ENCODE results near the gene ENAH. TPM values are rescaled to one million over a fixed set of nuclear protein-coding genes. Genes with fewer than 3 reads are reported as not detected.

Gene ENAH
- polyA plus RNA-seq, 1 experiment, result 40.9 TPM

DNA sequence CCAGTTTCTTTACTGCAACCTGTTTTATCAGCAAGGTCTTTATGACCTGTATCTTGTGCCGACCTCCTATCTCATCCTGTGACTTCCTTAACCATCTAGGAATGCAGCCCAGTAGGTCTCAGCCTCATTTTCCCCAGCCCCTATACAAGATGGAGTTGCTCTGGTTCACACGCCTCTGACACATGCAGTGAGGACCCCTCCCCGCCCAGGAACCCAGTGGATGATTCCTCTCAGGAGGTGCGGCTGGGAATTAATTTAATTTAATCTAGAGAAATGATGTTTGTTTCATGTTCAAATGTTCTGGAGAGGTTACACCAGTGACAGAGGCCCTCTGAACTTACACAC, 186.1 kb downstream of the ENAH start:
- ChIA-PET POLR2A (no interaction called here), CTCF (interaction anchor here (1.6 to 3.8 kb wide), 2 partner anchors 8 to 595 kb away, joined by 3 to 17 read pairs; partner anchors contain the start of gene H3-3A)
- DNase-seq (ENCODE audit: low read depth), result no peak
- no peak overlapping the region for H3K4me3 ChIP-seq (ENCODE audit: low read depth, low read length)
- no peaks in the 10 kb centered on the region for H3K36me3 ChIP-seq (ENCODE audit: control insufficient read depth, insufficient read depth, low read length)
- TF ChIP-seq, protein P1, sequence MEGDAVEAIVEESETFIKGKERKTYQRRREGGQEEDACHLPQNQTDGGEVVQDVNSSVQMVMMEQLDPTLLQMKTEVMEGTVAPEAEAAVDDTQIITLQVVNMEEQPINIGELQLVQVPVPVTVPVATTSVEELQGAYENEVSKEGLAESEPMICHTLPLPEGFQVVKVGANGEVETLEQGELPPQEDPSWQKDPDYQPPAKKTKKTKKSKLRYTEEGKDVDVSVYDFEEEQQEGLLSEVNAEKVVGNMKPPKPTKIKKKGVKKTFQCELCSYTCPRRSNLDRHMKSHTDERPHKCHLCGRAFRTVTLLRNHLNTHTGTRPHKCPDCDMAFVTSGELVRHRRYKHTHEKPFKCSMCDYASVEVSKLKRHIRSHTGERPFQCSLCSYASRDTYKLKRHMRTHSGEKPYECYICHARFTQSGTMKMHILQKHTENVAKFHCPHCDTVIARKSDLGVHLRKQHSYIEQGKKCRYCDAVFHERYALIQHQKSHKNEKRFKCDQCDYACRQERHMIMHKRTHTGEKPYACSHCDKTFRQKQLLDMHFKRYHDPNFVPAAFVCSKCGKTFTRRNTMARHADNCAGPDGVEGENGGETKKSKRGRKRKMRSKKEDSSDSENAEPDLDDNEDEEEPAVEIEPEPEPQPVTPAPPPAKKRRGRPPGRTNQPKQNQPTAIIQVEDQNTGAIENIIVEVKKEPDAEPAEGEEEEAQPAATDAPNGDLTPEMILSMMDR (IDR thresholded peaks at IDR 0.05; ENCODE audit: insufficient read depth, low read depth, low read length), result no peak
- H3K27me3 ChIP-seq (ENCODE audit: control insufficient read depth, insufficient read depth, low read length), result no peaks in the 10 kb centered on the region; the same call in 1 of the 2 replicates

DNA sequence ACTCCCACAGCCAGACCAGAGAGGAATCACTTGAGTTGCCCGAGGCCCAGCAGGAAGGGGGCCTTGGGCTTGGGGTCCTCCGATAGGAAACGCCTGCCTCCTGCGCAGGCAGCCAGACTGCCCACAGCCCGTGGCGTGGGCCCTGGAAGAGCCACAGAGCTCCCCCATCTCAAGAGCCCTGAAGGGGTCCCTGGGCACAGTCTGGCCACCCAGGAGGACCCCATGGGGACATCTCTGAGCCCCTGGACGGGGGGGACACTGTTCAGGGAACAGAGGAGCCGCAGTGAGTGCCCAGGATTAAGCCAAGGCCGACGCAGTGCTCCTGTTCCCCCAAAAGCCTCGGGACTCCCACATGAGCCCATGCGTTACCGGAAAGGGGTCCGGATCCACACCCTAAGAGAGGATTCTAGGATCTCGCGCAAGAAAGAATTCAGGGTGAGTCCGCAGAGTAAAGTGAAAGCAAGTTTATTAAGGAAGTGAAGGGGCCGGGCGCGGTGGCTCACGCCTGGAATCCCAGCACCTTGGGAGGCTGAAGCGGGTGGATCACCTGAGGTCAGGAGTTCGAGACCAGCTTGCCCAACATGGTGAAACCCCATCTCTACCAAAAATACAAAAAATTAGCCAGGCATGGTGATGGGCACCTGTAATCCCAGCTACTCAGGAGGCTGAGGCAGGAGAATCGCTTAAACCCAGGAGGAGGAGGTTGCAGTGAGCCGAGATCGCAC, 187.0 kb downstream of the ENAH start:
- TF ChIP-seq, protein P1 (IDR thresholded peaks at IDR 0.05; ENCODE audit: insufficient read depth, low read depth, low read length), result no peak
- no peak for DNase-seq (ENCODE audit: low read depth)
- ChIA-PET CTCF (interaction anchor here (1.0 to 3.8 kb wide), 4 partner anchors 9 to 596 kb away, joined by 3 to 17 read pairs (median 4); partner anchors contain the start of gene H3-3A), POLR2A (no interaction called here)
- H3K27me3 ChIP-seq (ENCODE audit: control insufficient read depth, insufficient read depth, low read length), result peaks cover 3% of the 10 kb centered on the region; the same call in 1 of the 2 replicates
- H3K4me3 ChIP-seq (ENCODE audit: low read depth, low read length), result no peak overlapping the region
- no peaks in the 10 kb centered on the region for H3K36me3 ChIP-seq (ENCODE audit: control insufficient read depth, insufficient read depth, low read length)

DNA sequence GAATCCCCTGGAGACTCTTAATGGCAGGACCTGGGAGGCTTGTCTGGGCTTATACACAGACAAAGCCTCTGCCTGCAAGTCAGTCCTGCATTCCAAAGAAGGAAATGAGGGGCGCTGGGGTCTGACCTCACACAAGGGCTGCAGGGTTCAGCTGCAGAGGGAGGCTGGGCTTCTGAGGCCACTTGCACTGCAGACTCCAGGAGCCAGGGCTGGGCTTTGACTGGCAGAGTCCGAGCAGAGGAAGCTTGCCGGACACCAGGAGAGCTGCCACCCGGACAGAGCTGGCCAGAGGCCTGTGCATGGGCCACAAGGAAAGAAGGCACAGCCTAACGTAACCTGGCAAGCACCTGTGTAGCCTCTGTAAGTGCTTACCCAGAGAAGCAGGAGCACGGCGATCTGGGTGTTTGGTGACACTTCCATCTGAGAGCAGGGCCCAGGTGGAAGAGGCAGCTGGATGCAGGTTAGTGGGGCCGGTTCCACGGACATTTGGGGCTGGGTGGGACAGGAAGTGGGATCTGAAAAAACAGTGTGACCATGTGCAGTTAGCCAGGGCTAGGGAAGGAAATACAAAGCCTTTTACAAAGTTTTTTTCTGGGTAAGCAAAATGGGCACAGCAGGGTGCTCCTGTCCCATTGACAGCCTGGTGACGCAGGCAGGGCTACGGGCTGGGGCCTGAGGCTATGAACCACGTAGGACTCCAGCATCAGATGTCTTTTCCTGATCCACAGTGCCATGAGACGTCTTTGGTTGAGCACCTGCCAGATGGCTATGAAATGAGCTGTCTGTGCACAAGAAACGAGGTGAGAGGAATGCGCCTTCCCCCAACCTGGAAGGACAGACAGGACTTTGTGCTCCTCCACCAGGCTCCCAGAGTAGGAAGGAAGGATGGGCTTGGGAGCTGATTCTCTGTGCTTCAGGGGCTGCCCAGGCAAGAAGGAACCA, 187.8 kb downstream of the ENAH start:
- H3K4me3 ChIP-seq (ENCODE audit: low read depth, low read length), result no peak overlapping the region
- TF ChIP-seq, protein P1 (IDR thresholded peaks at IDR 0.05; ENCODE audit: insufficient read depth, low read depth, low read length), result no peak
- CTCF ChIA-PET, result interaction anchor here (1.0 to 3.8 kb wide), 3 partner anchors 10 to 522 kb away, joined by 4 to 17 read pairs (median 4); no protein-coding TSS in a partner anchor
- DNase-seq (ENCODE audit: low read depth), result no peak
- H3K36me3 ChIP-seq (ENCODE audit: control insufficient read depth, insufficient read depth, low read length), result no peaks in the 10 kb centered on the region
- peaks cover 3% of the 10 kb centered on the region; the same call in 1 of the 2 replicates for H3K27me3 ChIP-seq (ENCODE audit: control insufficient read depth, insufficient read depth, low read length)
- POLR2A ChIA-PET, result no interaction called here

DNA sequence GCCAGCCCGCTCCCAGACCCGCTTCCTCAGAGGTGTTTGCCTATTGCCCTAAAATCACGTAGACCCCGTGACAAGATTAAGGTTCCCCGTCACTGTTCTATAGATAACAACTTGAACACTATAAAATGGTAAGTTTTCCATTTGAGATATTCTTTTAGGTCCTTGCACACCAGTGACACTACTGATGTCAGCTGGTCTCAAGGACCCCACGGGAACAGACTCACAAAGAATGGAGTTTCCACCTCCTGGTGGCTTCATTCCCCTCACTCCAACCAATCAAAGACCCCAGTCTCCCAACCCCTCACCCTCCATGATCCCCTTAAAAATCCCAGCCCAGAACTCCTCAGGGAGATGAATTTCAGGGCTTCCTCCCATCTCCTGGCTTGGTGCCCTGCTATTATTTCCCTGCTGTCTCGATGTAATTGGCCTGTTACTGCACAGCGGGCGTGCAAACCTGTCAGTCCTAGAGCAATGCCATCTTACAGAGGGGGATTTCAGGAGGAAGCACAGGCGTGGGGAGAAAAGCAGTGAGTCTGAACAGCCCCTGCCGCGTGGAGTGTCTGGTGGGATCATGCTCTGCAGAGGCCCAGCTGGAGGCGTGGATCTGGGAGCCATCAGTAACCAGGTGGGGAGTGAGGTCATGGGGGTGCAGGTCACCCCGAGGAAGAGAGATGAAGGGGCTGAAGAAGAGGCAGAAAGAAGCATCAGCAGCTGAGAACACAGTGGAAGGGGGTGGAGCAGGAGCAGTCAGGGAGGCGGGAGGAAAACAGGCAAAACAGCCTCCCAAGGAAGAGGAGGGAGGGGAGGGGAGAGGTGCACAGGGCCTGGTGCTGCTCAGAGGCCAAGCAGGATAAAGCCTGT, 190.0 kb downstream of the ENAH start:
- no peak for DNase-seq (ENCODE audit: low read depth)
- CTCF ChIA-PET, result interaction anchor here (3.6 kb wide), 1 partner anchor 12 kb away, joined by 19 read pairs; no protein-coding TSS in a partner anchor

More for the DNA sequence above, 190.0 kb downstream of the ENAH start:
- H3K36me3 ChIP-seq (ENCODE audit: control insufficient read depth, insufficient read depth, low read length), result no peaks in the 10 kb centered on the region
- peaks cover 3% of the 10 kb centered on the region; the same call in 1 of the 2 replicates for H3K27me3 ChIP-seq (ENCODE audit: control insufficient read depth, insufficient read depth, low read length)
- POLR2A ChIA-PET, result no interaction called here
- TF ChIP-seq, protein P1 (IDR thresholded peaks at IDR 0.05; ENCODE audit: insufficient read depth, low read depth, low read length), result no peak
- H3K4me3 ChIP-seq (ENCODE audit: low read depth, low read length), result no peak overlapping the region

All from BJ (cell line).